ENCODE data around the gene OPN1MW.
"Not testable (repeated sequence)": the region's sequence is repeated elsewhere in the genome, so short reads cannot be mapped to it uniquely, and the experiment has no call there.

DNA sequence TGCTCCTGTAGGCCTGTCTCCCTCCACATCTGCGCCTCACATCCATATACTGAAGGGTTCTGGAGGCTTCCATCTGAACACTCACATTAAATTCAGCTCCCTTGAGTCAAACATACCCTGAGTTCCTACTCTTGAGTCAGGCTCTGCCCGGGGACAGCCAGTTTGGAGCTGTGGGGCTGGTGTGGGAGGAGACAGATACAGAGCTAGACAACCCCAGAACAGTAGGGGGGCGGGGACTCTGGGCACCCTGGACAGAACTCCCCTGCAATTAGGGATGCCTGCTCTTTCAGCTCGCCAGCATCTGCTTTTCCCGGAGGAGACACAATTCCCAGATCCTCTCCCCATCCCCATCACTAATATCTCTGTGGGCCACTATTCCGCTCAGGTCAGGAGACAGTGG lies 42.9 kb downstream of the OPN1MW start:
- TF ChIP-seq, protein P1, sequence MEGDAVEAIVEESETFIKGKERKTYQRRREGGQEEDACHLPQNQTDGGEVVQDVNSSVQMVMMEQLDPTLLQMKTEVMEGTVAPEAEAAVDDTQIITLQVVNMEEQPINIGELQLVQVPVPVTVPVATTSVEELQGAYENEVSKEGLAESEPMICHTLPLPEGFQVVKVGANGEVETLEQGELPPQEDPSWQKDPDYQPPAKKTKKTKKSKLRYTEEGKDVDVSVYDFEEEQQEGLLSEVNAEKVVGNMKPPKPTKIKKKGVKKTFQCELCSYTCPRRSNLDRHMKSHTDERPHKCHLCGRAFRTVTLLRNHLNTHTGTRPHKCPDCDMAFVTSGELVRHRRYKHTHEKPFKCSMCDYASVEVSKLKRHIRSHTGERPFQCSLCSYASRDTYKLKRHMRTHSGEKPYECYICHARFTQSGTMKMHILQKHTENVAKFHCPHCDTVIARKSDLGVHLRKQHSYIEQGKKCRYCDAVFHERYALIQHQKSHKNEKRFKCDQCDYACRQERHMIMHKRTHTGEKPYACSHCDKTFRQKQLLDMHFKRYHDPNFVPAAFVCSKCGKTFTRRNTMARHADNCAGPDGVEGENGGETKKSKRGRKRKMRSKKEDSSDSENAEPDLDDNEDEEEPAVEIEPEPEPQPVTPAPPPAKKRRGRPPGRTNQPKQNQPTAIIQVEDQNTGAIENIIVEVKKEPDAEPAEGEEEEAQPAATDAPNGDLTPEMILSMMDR (IDR thresholded peaks at IDR 0.05) = not testable (repeated sequence)
- not testable (repeated sequence) for TF ChIP-seq POLR2A (IDR thresholded peaks at IDR 0.05)
